ENCODE measurements around the gene SULT1A1.
"Not testable (repeated sequence)": the region's sequence is repeated elsewhere in the genome, so short reads cannot be mapped to it uniquely, and the experiment has no call there.

Gene SULT1A1

DNA sequence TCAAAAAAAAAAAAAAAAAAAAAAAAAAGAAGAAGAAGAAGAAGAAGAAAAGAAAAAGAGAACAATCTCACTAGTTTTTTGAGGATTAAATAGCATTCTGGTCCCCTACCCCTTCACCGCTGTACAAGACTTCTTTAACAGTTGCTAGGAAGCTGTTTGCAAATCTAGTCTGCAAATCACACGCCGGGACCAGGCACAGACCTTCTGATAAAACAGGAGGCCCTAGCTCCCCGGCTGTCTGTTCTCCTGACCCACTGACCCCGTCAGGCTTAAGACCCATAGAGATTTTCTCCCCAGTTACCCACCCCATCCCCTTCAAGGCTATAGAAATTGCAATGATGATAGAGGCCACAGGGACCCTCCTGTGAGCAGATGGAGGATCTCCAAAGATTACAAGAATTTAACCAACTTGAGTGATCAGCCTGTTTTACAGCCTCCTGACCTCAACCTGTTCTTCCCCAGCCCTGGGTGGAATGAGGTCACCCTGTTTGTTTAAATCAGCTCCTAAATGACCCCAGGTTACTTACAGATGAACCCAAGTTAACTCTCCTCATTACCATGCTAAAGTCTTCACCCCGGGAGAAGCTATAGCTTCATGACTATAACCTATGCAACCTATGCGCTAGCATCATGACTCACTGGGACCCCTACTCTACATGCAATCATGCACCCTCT lies 11.8 kb upstream of the SULT1A1 start:
- Histone ChIP-seq H3K4me1 (no peaks in the 10 kb centered on the region), H3K9me3 (no peaks in the 10 kb centered on the region), H3K4me3 (ENCODE audit: low read depth, low read length) (no peak overlapping the region), H3K27me3 (0 out of 2 replicates have a peak, but pooled peaks cover 3% of the 10 kb centered on the region), H3K36me3 (no peaks in the 10 kb centered on the region)
- TF ChIP-seq, protein P1, sequence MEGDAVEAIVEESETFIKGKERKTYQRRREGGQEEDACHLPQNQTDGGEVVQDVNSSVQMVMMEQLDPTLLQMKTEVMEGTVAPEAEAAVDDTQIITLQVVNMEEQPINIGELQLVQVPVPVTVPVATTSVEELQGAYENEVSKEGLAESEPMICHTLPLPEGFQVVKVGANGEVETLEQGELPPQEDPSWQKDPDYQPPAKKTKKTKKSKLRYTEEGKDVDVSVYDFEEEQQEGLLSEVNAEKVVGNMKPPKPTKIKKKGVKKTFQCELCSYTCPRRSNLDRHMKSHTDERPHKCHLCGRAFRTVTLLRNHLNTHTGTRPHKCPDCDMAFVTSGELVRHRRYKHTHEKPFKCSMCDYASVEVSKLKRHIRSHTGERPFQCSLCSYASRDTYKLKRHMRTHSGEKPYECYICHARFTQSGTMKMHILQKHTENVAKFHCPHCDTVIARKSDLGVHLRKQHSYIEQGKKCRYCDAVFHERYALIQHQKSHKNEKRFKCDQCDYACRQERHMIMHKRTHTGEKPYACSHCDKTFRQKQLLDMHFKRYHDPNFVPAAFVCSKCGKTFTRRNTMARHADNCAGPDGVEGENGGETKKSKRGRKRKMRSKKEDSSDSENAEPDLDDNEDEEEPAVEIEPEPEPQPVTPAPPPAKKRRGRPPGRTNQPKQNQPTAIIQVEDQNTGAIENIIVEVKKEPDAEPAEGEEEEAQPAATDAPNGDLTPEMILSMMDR (IDR thresholded peaks at IDR 0.05; ENCODE audit: low read depth, low read length): no peak
- DNase-seq: no peak

- not testable (repeated sequence) for H3K36me3 ChIP-seq; DNase-seq; H3K4me1 ChIP-seq; H3K27me3 ChIP-seq; H3K9me3 ChIP-seq; H3K4me3 ChIP-seq (ENCODE audit: low read depth, low read length)
Measured at GRCh38 chr16:28620316-28620715, 10.5 kb upstream of the SULT1A1 start.

DNA sequence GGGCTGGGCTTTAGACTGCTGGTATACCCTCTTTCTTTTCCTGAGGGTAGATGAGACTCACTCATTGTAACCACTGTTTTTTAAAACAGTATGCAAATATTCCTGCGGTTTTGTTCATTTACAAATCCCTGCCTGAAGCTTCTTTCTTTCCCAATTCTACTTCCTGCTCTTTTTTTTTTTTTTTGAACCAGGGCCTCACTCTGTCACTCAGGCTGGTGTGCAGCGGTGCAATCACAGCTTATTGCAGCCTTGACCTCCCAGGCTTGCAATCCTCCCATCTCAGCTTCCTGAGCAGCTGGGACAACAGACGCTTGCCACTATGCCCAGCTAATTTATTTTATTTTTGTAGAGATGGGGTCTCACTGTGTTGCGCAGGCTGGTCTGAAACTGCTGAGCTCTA lies 8.0 kb upstream of the SULT1A1 start:
- 0 out of 2 replicates have a peak, but pooled peaks cover 3% of the 10 kb centered on the region for H3K27me3 ChIP-seq
- H3K4me3 ChIP-seq (ENCODE audit: low read depth, low read length): no peak overlapping the region
- no peaks in the 10 kb centered on the region for H3K36me3 ChIP-seq
- no peak for DNase-seq
- no peaks in the 10 kb centered on the region for H3K4me1 ChIP-seq
- TF ChIP-seq, protein P1 (IDR thresholded peaks at IDR 0.05; ENCODE audit: low read depth, low read length): no peak
- no peaks in the 10 kb centered on the region for H3K9me3 ChIP-seq

DNA sequence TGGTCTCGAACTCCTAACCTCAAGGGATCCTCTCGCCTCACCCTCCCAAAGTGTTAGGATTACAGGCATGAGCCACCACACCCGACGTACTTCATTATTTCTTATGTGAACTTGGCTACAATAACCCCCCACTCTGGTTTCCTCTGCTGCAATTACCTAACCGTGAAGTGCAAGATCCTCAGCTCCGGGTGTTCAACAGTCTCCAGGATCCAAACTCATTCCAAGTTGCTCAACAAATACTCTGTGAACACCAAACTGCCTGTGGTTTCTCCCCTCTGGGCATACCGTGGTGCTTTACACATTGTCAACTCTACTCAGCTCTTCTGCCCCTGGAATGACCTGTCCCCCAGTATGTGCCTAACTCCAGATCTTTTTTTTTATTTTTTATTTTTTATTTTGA lies 6.8 kb upstream of the SULT1A1 start:
- Histone ChIP-seq H3K4me1 (no peaks in the 10 kb centered on the region), H3K36me3 (no peaks in the 10 kb centered on the region), H3K9me3 (no peaks in the 10 kb centered on the region), H3K27me3 (0 out of 2 replicates have a peak, but pooled peaks cover 3% of the 10 kb centered on the region), H3K4me3 (ENCODE audit: low read depth, low read length) (no peak overlapping the region)
- DNase-seq: no peak
- TF ChIP-seq, protein P1 (IDR thresholded peaks at IDR 0.05; ENCODE audit: low read depth, low read length): no peak

DNA sequence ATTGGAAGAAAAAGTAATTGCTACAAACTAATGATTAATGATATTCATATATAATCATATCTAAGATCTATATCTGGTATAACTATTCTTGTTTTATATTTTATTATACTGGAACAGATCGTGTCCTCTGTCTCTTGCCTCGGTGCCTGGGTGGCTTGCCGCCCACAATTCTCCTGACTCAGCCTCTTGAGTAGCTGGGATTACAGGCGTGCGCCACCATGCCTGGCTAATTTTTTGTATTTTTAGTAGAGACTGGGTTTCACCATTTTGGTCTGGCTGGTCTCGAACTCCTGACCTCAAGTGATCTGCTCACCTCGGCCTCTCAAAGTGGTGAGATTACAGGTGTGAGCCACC lies 6.4 kb upstream of the SULT1A1 start:
- H3K27me3 ChIP-seq, DNase-seq, H3K4me1 ChIP-seq: not testable (repeated sequence)

DNA sequence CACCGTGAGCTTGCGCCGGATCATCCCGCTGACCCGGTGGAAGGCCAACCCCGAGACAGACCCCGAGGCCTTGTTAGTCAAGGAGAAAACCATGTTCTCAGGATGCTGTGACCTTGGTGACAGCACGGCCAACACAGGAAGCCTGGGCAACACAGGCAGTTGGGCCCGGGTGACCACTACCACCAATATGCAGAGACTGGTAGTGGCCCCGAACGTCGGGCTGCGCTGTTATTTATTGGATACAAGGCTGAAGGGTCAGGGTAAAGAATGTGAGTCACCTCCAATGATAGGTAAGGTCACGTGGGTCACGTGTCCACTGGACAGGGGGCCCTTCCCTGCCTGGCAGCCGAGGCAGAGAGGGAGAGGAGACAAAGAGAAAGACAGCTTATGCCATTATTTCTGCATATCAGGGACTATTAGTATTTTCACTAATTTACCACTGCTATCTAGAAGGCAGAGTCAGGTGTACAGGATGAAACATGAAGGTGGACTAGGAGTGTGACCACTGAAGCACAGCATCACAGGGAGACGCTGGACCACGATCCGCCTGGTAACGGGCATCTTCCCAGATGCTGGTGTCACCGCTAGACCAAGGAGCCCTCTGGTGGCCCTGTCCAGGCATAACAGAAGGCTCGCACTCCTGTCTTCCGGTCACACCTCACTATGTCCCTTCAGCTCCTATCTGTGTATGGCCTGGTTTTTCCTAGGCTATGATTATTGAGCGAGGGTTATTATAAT lies 5.8 kb upstream of the SULT1A1 start:
- H3K9me3 ChIP-seq; H3K27me3 ChIP-seq; H3K4me3 ChIP-seq (ENCODE audit: low read depth, low read length); H3K4me1 ChIP-seq; H3K36me3 ChIP-seq: not testable (repeated sequence)
- peak; percentile 70 for DNase-seq
- TF ChIP-seq, protein P1 (IDR thresholded peaks at IDR 0.05; ENCODE audit: low read depth, low read length): peak; percentile 66

More for the DNA sequence above, 6.4 kb upstream of the SULT1A1 start:
- not testable (repeated sequence) for H3K36me3 ChIP-seq; H3K4me3 ChIP-seq (ENCODE audit: low read depth, low read length); H3K9me3 ChIP-seq

DNA sequence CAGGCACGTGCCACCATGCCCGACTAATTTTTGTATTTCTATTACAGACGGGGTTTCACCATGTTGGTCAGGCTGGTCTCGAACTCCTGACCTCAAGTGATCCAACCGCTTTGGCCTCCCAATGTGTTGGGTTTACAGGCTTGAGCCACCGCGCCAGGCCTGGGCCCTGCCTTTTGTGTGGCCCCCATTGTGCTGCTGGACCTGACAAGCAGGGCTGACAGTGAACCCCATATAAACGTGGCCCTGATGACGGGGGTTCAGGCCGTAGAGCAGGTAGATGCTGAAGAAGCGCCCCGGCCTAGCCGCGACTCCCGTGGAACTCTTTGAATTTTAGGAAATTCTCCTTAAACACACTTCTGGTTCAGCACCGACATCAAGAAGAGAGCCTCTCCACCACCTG lies 4.7 kb upstream of the SULT1A1 start:
- not testable (repeated sequence) for H3K4me3 ChIP-seq (ENCODE audit: low read depth, low read length); H3K36me3 ChIP-seq; H3K9me3 ChIP-seq; H3K27me3 ChIP-seq; H3K4me1 ChIP-seq; DNase-seq

- H3K4me3 ChIP-seq (ENCODE audit: low read depth, low read length); DNase-seq; H3K9me3 ChIP-seq; H3K36me3 ChIP-seq; H3K27me3 ChIP-seq; H3K4me1 ChIP-seq: not testable (repeated sequence)
Measured at GRCh38 chr16:28613912-28614311, 4.1 kb upstream of the SULT1A1 start.

GRCh38 chr16:28612359-28613280 lies 2.8 kb upstream of the SULT1A1 start:
- not testable (repeated sequence) for H3K27me3 ChIP-seq; H3K36me3 ChIP-seq; H3K4me1 ChIP-seq; H3K9me3 ChIP-seq; DNase-seq; H3K4me3 ChIP-seq (ENCODE audit: low read depth, low read length)
